NCI-H1694 treated with DMSO at 0.1 percent for 48 hours (cell line): Measurements from ENCODE around the gene PRDX6.
"Not testable (repeated sequence)": the region's sequence is repeated elsewhere in the genome, so short reads cannot be mapped to it uniquely, and the experiment has no call there.

ENCODE experiments used
- DNase-seq: peaks from one replicate; lab custom pipeline; 2025; lab: John Stamatoyannopoulos, UW

The PRDX6 gene

GRCh38 chr1:173467426-173467825 lies 9.7 kb upstream of the PRDX6 start:
- DNase-seq: no peak

DNA sequence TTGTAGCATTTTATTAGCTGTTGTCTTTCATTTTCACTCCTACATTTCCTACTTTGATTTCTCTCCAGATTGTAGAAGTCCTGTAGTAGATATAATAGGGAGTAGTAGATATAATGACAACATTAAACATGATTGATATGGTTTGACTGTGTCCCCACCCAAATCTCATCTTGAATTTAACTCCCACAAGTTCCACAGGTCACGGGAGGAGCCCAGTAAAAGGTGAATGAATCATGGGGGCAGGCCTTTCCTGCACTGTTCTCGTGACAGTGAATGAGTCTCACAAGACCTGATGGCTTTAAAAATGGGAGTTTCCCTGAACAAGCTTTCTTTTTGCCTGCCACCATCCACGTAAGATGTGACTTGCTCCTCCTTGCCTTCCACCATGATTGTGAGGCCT lies 7.5 kb upstream of the PRDX6 start:
- DNase-seq: no peak

GRCh38 chr1:173470608-173471007 lies 6.5 kb upstream of the PRDX6 start:
- DNase-seq: no peak

DNA sequence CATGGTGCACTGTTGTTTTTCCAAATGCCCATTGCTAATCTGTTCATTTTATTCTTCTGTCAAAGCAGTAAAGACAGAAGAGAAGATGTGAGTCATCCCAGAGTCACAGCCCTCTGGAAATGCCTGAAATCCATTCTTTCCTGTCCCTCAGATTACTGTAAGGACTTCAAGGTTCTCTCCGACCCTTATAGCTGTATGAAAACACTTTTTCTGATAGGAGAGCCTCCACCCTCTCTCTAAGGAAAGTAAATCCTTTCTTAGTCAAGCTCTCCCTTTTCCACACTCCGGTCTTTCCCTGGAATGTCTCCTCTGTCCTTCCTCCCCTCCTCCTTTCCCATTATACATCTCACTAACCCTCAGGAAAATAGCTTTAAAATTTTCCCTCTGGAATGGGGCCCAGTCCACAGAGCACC lies 3.5 kb upstream of the PRDX6 start:
- no peak for DNase-seq

GRCh38 chr1:173474097-173474779 lies 2.9 kb upstream of the PRDX6 start:
- no peak for DNase-seq

DNA sequence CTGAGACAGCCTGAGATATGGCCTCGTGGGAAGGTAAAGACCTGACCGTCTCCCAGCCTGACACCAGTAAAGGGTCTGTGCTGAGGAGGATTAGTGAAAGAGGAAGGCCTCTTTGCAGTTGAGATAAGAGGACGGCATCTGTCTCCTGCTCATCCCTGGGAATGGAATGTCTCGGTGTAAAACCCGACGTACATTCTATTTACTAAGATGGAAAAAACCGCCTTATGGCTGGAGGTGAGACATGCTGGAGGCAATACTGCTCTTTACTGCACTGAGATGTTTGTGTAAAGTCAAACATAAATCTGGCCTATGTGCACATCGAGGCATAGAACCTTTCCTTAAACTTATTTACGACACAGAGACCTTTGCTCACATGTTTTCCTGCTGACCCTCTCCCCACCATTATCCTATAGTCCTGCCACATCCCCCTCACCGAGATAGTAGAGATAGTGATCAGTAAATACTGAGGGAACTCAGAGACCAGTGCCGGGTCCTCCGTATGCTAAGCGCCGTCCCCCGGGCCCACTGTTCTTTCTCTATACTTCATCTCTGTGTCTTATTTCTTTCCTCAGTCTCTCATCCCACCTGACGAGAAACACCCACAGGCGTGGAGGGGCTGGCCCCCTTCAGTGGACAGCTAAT lies 2.2 kb upstream of the PRDX6 start:
- not testable (repeated sequence) for DNase-seq

DNA sequence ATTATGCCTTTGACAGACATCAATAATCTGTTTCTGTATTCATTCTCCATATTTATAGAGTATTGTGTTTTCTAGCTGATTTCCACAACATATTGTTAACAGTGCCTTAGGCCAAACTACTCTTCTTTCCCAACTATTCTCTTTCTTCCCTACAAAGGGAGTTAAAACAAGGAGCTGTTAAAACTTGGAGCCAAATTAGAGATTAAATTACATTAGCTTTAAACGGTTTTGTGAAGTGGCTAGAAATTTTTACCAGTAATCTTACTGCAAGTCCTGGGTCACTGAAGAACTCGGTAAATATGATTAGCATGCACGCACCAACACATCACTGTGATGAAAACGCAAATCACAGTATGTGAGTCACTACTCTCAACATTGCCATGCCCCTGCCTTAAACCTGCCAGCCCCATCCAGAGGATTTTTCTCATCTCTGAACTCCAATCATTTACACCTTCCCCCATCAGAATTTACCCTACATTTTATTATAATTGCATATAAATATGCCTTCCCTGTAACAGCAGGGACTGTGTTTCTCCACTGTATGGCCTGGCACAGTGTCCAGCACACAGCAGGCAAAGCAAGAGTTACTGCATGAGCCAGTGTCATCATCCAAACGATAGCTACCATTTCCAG lies 1.5 kb upstream of the PRDX6 start:
- no peak for DNase-seq

GRCh38 chr1:173476197-173476664 lies 904 bp upstream of the PRDX6 start:
- no peak for DNase-seq

GRCh38 chr1:173476665-173477285 lies 360 bp upstream of the PRDX6 start:
- peak; percentile 91 for DNase-seq

- DNase-seq: no peak
Observed at GRCh38 chr1:173478094-173478674, 1.0 kb downstream of the PRDX6 start.

- DNase-seq: no peak
Observed at GRCh38 chr1:173479649-173480048, 2.5 kb downstream of the PRDX6 start.

GRCh38 chr1:173481195-173481772 lies 4.1 kb downstream of the PRDX6 start:
- no peak for DNase-seq

DNA sequence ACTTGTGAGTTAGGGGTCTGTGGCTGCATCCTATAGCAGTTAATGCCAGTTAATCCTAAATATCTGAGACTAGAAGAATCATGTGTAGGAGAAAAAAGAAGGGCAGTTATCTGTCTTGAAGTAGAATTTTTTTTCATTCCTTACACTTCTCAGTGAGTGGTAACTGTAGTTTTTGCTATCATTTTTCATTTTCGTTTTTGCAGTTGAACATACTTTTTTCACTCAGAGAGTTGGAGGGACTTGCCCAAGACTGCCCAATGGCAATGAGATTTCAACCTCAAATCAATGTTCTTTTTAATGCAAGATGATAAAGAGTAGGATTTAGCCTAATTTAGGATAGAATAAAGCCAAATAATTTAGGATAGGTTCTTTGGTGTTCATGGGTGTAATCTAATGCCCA lies 5.5 kb downstream of the PRDX6 start:
- no peak for DNase-seq

- DNase-seq: no peak
Observed at GRCh38 chr1:173484276-173484675, 7.1 kb downstream of the PRDX6 start.

GRCh38 chr1:173485401-173485800 lies 8.3 kb downstream of the PRDX6 start:
- DNase-seq: no peak

- DNase-seq: no peak
Observed at GRCh38 chr1:173488001-173488400, 10.9 kb downstream of the PRDX6 start.

GRCh38 chr1:173489149-173489600 lies 12.0 kb downstream of the PRDX6 start:
- no peak for DNase-seq

DNA sequence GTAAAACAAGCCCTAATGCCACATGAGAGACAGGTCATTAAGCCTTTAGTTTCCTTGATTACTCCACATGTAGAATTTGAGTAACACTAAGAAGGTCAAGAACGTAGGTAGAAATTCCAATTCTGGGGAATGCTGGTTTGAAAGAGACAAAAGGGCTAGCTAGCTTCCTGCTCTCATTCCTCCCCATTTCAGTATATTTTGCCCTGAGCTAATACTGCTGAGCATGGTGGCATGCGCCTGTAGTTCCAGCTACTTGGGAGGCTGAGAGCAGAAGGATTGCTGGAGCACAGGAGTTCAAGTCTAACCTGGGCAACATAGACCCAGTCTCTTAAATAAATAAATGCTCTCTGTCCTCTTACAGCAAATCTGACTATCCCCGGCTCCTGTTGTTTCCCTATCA lies 12.8 kb downstream of the PRDX6 start:
- no peak for DNase-seq

DNA sequence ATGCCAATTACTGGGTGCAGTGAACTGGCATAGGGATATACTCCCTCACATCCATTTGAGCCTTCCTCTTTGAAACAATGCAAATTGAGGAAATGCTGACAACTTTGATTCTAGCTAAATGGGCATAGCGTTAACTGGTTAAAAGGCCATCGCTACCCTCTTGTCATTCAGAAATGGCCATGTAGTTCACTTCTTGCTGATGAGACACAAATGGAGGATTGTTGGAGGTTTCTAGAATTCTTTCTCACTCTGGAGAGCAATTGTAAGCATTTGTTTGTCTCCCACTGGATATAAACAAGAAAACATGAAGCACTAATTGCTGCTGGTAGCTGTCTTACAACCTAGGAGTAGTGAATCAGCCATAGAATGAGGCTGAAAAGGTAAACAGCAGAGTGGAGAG lies 14.4 kb downstream of the PRDX6 start:
- no peak for DNase-seq

DNA sequence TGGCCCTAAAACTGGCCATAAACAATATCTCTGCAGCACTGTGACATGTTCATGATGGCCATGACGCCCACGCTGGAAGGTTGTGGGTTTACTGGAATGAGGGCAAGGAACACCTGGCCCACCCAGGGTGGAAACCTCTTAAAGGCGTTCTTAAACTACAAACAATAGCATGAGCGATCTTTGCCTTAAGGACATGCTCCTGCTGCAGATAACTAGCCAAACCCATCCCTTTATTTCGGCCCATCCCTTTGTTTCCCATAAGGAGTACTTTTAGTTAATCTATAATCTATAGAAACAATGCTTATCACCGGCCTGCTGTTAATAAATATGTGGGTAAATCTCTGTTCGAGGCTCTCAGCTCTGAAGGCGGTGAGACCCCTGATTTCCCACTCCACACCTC lies 16.0 kb downstream of the PRDX6 start:
- DNase-seq: not testable (repeated sequence)

DNA sequence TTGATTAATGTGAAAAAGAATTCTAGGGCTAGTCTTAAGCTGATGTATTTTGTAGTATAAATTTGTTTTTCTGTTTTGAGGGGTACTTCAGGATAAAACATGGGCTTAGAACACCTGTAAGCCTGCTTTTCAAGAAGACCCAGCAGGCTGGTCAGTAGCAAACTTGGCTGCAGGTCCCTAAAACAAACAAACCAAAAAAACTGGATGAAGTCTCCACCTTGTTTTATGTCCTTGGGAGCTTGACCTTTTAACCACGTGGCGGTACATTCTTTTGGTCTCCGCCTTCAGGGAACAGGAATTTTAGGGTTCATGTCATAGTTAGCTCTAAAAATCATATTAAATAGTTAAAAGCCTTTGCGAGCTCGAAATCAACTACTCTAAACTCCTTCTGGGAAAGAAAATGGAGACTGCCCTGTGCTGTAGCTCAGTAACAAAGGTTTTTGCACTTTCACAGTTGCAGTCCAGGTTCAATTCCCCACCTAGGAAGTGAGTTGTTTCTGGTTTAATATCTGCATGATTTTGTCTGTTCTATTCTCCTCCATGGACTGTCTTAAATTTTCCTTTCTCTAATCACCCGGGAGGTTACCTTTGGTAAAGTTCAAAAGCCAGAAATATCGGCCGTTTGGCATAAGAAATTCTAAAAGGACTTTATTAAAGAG lies 18.6 kb downstream of the PRDX6 start:
- DNase-seq: no peak
